ENCODE results near the gene SHROOM3. TPM values are rescaled to one million over a fixed set of nuclear protein-coding genes. Genes with fewer than 3 reads are reported as not detected.

Gene SHROOM3
- total RNA-seq, 2 experiments from 2014 or later: 0.04 TPM; not detected in 1

GRCh38 chr4:76579596-76580375 lies 144.8 kb downstream of the SHROOM3 start:
- peaks cover 24% of the 10 kb centered on the region for H3K27me3 Mint-ChIP-seq
- ChIA-PET POLR2A (no interaction called here), CTCF (no interaction called here)
- H3K27ac Mint-ChIP-seq: no peak overlapping the region
- no peak overlapping the region for H3K4me3 Mint-ChIP-seq
- no peak for ATAC-seq
- H3K4me1 Mint-ChIP-seq: no peaks in the 10 kb centered on the region
- no peaks in the 10 kb centered on the region for H3K9me3 Mint-ChIP-seq (ENCODE audit: low read depth)
- no peak for DNase-seq
- no peaks in the 10 kb centered on the region for H3K36me3 Mint-ChIP-seq (ENCODE audit: low read depth)
- intact Hi-C loops (cut with DNase I, micrococcal nuclease): no loop called here

- Mint-ChIP-seq H3K36me3 (ENCODE audit: low read depth) (no peaks in the 10 kb centered on the region), H3K4me1 (peaks cover 7% of the 10 kb centered on the region), H3K9me3 (ENCODE audit: low read depth) (no peaks in the 10 kb centered on the region), H3K4me3 (no peak overlapping the region), H3K27me3 (peaks cover 33% of the 10 kb centered on the region), H3K27ac (no peak overlapping the region)
- ChIA-PET POLR2A (no interaction called here), CTCF (no interaction called here)
- intact Hi-C loops (cut with DNase I, micrococcal nuclease): no loop called here
- ATAC-seq (no peak), DNase-seq (no peak)
These were observed 146.3 kb downstream of the SHROOM3 start for GRCh38 chr4:76581077-76581962.

GRCh38 chr4:76582074-76582816 lies 147.2 kb downstream of the SHROOM3 start:
- peaks cover 38% of the 10 kb centered on the region for H3K27me3 Mint-ChIP-seq
- DNase-seq: no peak
- POLR2A ChIA-PET: no interaction called here
- peaks cover 7% of the 10 kb centered on the region for H3K4me1 Mint-ChIP-seq
- no peaks in the 10 kb centered on the region for H3K9me3 Mint-ChIP-seq (ENCODE audit: low read depth)
- intact Hi-C loops (cut with DNase I, micrococcal nuclease): no loop called here
- CTCF ChIA-PET: no interaction called here
- H3K4me3 Mint-ChIP-seq: no peak overlapping the region
- ATAC-seq: no peak
- no peak overlapping the region for H3K27ac Mint-ChIP-seq
- no peaks in the 10 kb centered on the region for H3K36me3 Mint-ChIP-seq (ENCODE audit: low read depth)

- POLR2A ChIA-PET: no interaction called here
- no peaks in the 10 kb centered on the region for H3K36me3 Mint-ChIP-seq (ENCODE audit: low read depth)
- no peak for DNase-seq
- CTCF ChIA-PET: no interaction called here
- intact Hi-C loops (cut with DNase I, micrococcal nuclease): no loop called here
- H3K4me3 Mint-ChIP-seq: no peak overlapping the region
- ATAC-seq: no peak
- peaks cover 38% of the 10 kb centered on the region for H3K27me3 Mint-ChIP-seq
- no peaks in the 10 kb centered on the region for H3K9me3 Mint-ChIP-seq (ENCODE audit: low read depth)
- H3K4me1 Mint-ChIP-seq: peaks cover 7% of the 10 kb centered on the region
- H3K27ac Mint-ChIP-seq: no peak overlapping the region
These were observed 147.7 kb downstream of the SHROOM3 start for GRCh38 chr4:76582817-76583087.

GRCh38 chr4:76584241-76585152 lies 149.5 kb downstream of the SHROOM3 start:
- CTCF ChIA-PET: interaction anchor here (1.4 kb wide), 1 partner anchor 197 kb away, joined by 3 read pairs; no protein-coding TSS in a partner anchor
- H3K9me3 Mint-ChIP-seq (ENCODE audit: low read depth): no peaks in the 10 kb centered on the region
- H3K27ac Mint-ChIP-seq: no peak overlapping the region
- H3K4me1 Mint-ChIP-seq: peaks cover 7% of the 10 kb centered on the region
- no peak overlapping the region for H3K4me3 Mint-ChIP-seq
- H3K36me3 Mint-ChIP-seq (ENCODE audit: low read depth): no peaks in the 10 kb centered on the region
- POLR2A ChIA-PET: no interaction called here
- ATAC-seq (no peak), DNase-seq (no peak)
- peaks cover 40% of the 10 kb centered on the region for H3K27me3 Mint-ChIP-seq
- intact Hi-C loops (cut with DNase I, micrococcal nuclease): no loop called here

- DNase-seq (no peak), ATAC-seq (no peak)
- Mint-ChIP-seq H3K4me1 (peaks cover 7% of the 10 kb centered on the region), H3K27me3 (peaks cover 36% of the 10 kb centered on the region), H3K4me3 (no peak overlapping the region), H3K9me3 (ENCODE audit: low read depth) (no peaks in the 10 kb centered on the region), H3K27ac (no peak overlapping the region), H3K36me3 (ENCODE audit: low read depth) (no peaks in the 10 kb centered on the region)
- POLR2A ChIA-PET: no interaction called here
- intact Hi-C loops (cut with DNase I, micrococcal nuclease): no loop called here
- CTCF ChIA-PET: interaction anchor here (0.8 to 1.4 kb wide), 2 partner anchors 196 to 272 kb away, joined by 3 to 4 read pairs; no protein-coding TSS in a partner anchor
These were observed 150.2 kb downstream of the SHROOM3 start for GRCh38 chr4:76585272-76585671.

GRCh38 chr4:76585897-76586360 lies 150.9 kb downstream of the SHROOM3 start:
- Mint-ChIP-seq H3K4me3 (peak overlapping the region; percentile 30), H3K27me3 (peaks cover 38% of the 10 kb centered on the region), H3K9me3 (ENCODE audit: low read depth) (no peaks in the 10 kb centered on the region), H3K27ac (peak overlapping the region; percentile 7), H3K4me1 (peaks cover 7% of the 10 kb centered on the region), H3K36me3 (ENCODE audit: low read depth) (no peaks in the 10 kb centered on the region)
- ATAC-seq: peak; percentile 75
- intact Hi-C loops (cut with DNase I, micrococcal nuclease): no loop called here
- peak; percentile 49 for DNase-seq
- ChIA-PET POLR2A (no interaction called here), CTCF (interaction anchor here (0.8 to 1.4 kb wide), 2 partner anchors 196 to 271 kb away, joined by 3 to 4 read pairs; no protein-coding TSS in a partner anchor)

GRCh38 chr4:76588274-76588673 lies 153.2 kb downstream of the SHROOM3 start:
- peaks cover 7% of the 10 kb centered on the region for H3K4me1 Mint-ChIP-seq
- POLR2A ChIA-PET: no interaction called here
- CTCF ChIA-PET: interaction anchor here (1.8 kb wide), 1 partner anchor 18 kb away, joined by 3 read pairs; no protein-coding TSS in a partner anchor
- no peaks in the 10 kb centered on the region for H3K9me3 Mint-ChIP-seq (ENCODE audit: low read depth)
- no peak for DNase-seq
- no peak for ATAC-seq
- peaks cover 35% of the 10 kb centered on the region for H3K27me3 Mint-ChIP-seq
- H3K36me3 Mint-ChIP-seq (ENCODE audit: low read depth): no peaks in the 10 kb centered on the region
- no peak overlapping the region for H3K27ac Mint-ChIP-seq
- H3K4me3 Mint-ChIP-seq: no peak overlapping the region
- intact Hi-C loops (cut with DNase I, micrococcal nuclease): no loop called here

- H3K27me3 Mint-ChIP-seq: peaks cover 34% of the 10 kb centered on the region
- ChIA-PET POLR2A (no interaction called here), CTCF (no interaction called here)
- no peak for DNase-seq
- intact Hi-C loops (cut with DNase I, micrococcal nuclease): no loop called here
- no peak for ATAC-seq
- no peak overlapping the region for H3K4me3 Mint-ChIP-seq
- peaks cover 7% of the 10 kb centered on the region for H3K4me1 Mint-ChIP-seq
- no peaks in the 10 kb centered on the region for H3K9me3 Mint-ChIP-seq (ENCODE audit: low read depth)
- no peaks in the 10 kb centered on the region for H3K36me3 Mint-ChIP-seq (ENCODE audit: low read depth)
- H3K27ac Mint-ChIP-seq: no peak overlapping the region
These were observed 154.4 kb downstream of the SHROOM3 start for GRCh38 chr4:76589402-76589801.

- intact Hi-C loops (cut with DNase I, micrococcal nuclease): no loop called here
- DNase-seq (no peak), ATAC-seq (no peak)
- ChIA-PET CTCF (no interaction called here), POLR2A (no interaction called here)
- Mint-ChIP-seq H3K36me3 (ENCODE audit: low read depth) (no peaks in the 10 kb centered on the region), H3K27me3 (peaks cover 28% of the 10 kb centered on the region), H3K9me3 (ENCODE audit: low read depth) (no peaks in the 10 kb centered on the region), H3K27ac (no peak overlapping the region), H3K4me1 (peaks cover 7% of the 10 kb centered on the region), H3K4me3 (no peak overlapping the region)
These were observed 155.1 kb downstream of the SHROOM3 start for GRCh38 chr4:76589872-76590797.
